Large intestine (tissue), 3 donors: ENCODE results near the gene PAX3. TPM values are rescaled to one million over a fixed set of nuclear protein-coding genes. Genes with fewer than 3 reads are reported as not detected.

Experiments used
- DNase-seq, 2 donors: peaks; one replicate each; pipeline versions ENCODE4 v3.0.0 to v3.0.0-alpha.2; 2013
- H3K27ac ChIP-seq: one replicate; pipeline ENCODE4 v1.5.1; 2013; ENCODE audit warnings: low read length
- H3K27me3 ChIP-seq: 2 replicates; pipeline ENCODE4 v1.6.1; 2013; ENCODE audit warnings: low read length; ENCODE audit not compliant: control insufficient read depth, insufficient read depth
- H3K36me3 ChIP-seq: 2 replicates; pipeline ENCODE4 v1.6.1; 2013; ENCODE audit warnings: low read length; ENCODE audit not compliant: control insufficient read depth, insufficient read depth
- H3K4me1 ChIP-seq: one replicate; pipeline ENCODE4 v1.6.1; 2013; ENCODE audit warnings: low read length; ENCODE audit not compliant: control insufficient read depth, insufficient read depth
- H3K4me3 ChIP-seq: one replicate; pipeline ENCODE4 v1.5.1; 2013; ENCODE audit warnings: low read length
- H3K9me3 ChIP-seq: one replicate; pipeline ENCODE4 v1.6.1; 2013; ENCODE audit warnings: mild to moderate bottlenecking, low read depth, low read length, moderate library complexity; ENCODE audit not compliant: control insufficient read depth
- WGBS: methylation state at CpG from one replicate; pipeline ENCODE4 v1.1.5; 2013; ENCODE audit warnings: low lambda C conversion rate; ENCODE audit not compliant: insufficient coverage; 5-methylcytosine and 5-hydroxymethylcytosine counted together
- polyA plus RNA-seq: library from polyadenylated mRNA; unstranded; fragments of 120-200 nt; gene quantifications from one replicate; pipeline ENCODE4 v1.2.1, GENCODE V29; 2013

The PAX3 gene
- polyA plus RNA-seq, 1 donor: 0.03 TPM

DNA sequence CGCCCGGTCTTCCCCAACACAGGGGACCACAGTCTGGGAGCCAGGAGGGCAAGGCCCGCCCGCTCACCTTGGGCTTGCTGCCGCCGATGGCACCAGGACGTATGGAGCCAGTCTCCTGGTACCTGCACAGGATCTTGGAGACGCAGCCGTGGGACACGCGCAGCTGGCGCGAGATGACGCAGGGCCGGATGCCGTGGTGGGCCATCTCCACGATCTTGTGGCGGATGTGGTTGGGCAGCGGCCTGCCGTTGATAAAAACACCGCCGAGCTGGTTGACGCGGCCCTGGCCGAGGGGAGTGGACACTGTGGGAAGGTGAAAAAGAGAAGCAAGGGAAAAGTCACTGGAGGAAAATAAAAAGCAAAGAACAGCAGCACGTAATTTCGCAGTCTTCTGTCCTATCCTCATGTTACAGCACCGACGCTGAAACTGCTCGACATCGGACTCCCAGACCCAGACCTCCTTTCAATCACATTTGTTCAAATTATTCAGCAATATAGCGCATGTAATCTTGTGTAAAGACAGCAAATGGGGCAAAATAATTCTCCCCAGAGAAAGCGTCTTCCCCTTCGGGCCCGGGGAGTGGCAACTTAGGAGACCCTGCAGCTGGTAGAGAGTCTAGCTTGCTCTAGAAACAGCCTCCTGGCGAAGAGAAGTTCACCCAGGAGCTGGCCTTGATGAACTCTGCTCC lies 1.7 kb downstream of the PAX3 start:
- Histone ChIP-seq H3K27me3 (peaks cover 99% of the 10 kb centered on the region), H3K36me3 (no peaks in the 10 kb centered on the region), H3K9me3 (peaks cover 16% of the 10 kb centered on the region), H3K4me1 (no peaks in the 10 kb centered on the region), H3K27ac (no peak overlapping the region), H3K4me3 (no peak overlapping the region)
- 6% methylated on average over 2 of the region's 36 CpGs for WGBS
- DNase-seq: no peak

DNA sequence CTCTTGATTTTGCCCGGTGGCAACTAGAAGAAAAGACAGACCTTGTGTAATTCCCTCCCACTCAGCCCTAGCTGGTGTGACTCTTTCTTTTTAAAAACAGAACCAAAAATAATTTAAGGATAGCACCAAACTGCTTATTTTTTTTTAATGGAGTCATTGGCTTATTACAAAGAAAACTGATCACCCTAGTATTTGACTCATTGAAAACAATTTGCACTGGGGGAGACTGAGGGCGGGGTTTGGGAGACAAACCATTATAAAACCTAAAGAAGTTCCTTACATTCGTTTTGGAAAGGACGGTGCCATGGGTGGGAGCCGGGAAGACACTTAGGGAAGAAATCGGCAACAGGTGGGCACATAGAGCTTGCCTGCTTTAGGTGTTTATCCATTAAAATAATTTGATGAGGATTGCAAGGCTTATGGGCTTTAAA lies 2.5 kb downstream of the PAX3 start:
- DNase-seq: no peak
- 0% methylated on average over 1 of the region's 6 CpGs for WGBS
- H3K4me1 ChIP-seq: no peaks in the 10 kb centered on the region
- no peak overlapping the region for H3K27ac ChIP-seq
- no peak overlapping the region for H3K4me3 ChIP-seq
- H3K36me3 ChIP-seq: no peaks in the 10 kb centered on the region
- peaks cover 16% of the 10 kb centered on the region for H3K9me3 ChIP-seq
- H3K27me3 ChIP-seq: peaks cover 99% of the 10 kb centered on the region

DNA sequence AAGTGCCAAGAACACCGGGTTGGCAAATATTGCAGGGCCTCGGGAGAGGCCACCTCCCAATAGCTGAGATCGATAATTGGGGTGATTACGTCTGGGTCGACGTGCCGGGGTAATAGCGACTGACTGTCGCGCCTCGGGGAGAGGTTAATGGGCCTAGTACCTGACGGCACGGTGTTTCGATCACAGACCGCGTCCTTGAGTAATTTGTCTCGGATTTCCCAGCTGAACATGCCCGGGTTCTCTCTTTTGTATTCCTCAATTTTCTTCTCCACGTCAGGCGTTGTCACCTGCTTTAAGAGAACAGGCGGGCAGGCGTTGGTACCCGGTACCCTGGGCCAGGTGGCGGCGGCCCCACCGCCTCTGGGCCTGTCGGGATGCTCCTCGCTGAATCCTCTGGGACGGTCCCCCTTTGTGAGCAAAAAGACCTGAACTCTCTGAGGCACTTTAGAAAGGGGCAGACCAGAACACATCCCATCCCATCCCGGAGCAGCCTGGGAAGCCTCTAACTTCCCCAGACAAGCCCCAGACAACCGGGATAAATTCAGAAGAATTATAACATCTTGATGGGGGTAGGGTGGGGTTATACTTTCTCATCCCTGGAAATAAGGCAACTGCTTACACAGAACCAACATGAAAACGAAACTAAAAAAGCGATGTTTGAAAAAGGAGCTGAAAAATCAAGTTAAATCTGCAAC lies 3.3 kb downstream of the PAX3 start:
- Histone ChIP-seq H3K36me3 (no peaks in the 10 kb centered on the region), H3K27me3 (peaks cover 99% of the 10 kb centered on the region), H3K27ac (no peak overlapping the region), H3K4me3 (no peak overlapping the region), H3K9me3 (peaks cover 16% of the 10 kb centered on the region), H3K4me1 (no peaks in the 10 kb centered on the region)
- DNase-seq: no peak
- 8% methylated on average over 2 of the region's 33 CpGs for WGBS

DNA sequence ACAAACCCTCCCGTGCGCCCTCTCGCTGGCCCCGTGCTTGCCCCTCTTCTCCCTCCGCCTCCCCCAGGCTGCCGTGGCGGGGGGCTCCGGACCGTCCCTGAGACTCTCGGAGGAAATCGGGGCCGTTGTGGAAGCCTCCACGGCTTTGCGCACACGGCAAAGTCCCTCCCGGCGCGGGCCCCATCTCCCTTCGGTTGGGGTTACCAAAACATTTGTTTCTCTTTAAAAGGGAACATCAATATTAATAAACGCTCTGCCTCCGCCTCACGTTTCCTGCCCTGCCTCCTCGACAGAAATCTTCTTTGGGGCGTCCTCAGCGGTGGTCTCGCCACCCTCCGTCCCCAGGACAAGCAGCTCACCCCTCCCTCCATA lies 3.8 kb downstream of the PAX3 start:
- H3K4me3 ChIP-seq: no peak overlapping the region
- DNase-seq: no peak
- H3K9me3 ChIP-seq: peaks cover 16% of the 10 kb centered on the region
- peaks cover 99% of the 10 kb centered on the region for H3K27me3 ChIP-seq
- H3K27ac ChIP-seq: no peak overlapping the region
- no CpG with 5 or more reads among the region's 27 CpGs for WGBS
- H3K4me1 ChIP-seq: no peaks in the 10 kb centered on the region
- H3K36me3 ChIP-seq: no peaks in the 10 kb centered on the region

DNA sequence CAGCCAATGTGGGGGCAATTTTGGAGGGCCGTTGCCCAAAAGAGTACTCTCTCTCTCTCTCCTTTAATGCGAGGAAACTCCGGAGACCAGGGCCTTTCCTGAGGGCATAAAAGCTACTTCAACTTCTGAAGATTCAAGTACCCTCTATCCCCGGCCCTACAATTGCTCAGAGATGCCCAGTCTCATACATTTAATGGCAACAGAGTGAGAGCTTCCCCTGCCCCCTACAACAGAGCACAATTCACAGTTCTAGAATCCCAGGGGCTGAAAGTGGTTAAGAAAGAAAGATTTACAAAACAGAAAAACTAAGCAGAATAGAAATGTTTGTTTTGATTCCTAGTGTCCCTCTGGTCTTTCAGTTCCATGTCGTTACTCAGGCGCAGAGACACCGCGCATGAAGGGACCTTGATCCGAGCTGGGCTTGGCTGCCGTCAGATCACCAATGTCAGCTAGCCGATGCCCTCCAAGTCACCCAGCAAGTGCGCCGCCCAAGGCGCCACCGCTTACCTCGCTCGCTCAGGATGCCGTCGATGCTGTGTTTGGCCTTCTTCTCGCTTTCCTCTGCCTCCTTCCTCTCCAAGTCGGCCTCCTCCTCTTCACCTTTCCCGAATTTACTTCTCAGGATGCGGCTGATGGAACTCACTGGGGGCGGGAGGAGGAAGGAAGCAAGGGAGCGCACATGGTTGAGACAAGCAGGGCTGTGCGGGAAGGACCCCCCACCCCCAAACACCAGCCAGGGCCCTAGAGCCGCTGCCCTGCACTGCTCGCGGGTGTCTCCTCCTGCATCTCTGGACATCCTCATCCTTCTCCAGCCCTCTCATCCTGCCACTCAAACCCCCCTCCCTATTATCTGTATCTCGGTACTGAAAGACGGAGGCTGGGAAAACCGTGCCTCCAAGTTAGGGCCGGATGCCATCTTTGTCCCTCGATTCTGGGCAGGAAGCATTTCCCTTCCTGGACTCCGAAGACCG lies 4.9 kb downstream of the PAX3 start:
- DNase-seq: no peak
- H3K36me3 ChIP-seq: no peaks in the 10 kb centered on the region
- no peaks in the 10 kb centered on the region for H3K4me1 ChIP-seq
- H3K9me3 ChIP-seq: peaks cover 14% of the 10 kb centered on the region
- H3K27me3 ChIP-seq: peaks cover 99% of the 10 kb centered on the region
- WGBS: no CpG with 5 or more reads among the region's 36 CpGs
- H3K27ac ChIP-seq: no peak overlapping the region
- no peak overlapping the region for H3K4me3 ChIP-seq

DNA sequence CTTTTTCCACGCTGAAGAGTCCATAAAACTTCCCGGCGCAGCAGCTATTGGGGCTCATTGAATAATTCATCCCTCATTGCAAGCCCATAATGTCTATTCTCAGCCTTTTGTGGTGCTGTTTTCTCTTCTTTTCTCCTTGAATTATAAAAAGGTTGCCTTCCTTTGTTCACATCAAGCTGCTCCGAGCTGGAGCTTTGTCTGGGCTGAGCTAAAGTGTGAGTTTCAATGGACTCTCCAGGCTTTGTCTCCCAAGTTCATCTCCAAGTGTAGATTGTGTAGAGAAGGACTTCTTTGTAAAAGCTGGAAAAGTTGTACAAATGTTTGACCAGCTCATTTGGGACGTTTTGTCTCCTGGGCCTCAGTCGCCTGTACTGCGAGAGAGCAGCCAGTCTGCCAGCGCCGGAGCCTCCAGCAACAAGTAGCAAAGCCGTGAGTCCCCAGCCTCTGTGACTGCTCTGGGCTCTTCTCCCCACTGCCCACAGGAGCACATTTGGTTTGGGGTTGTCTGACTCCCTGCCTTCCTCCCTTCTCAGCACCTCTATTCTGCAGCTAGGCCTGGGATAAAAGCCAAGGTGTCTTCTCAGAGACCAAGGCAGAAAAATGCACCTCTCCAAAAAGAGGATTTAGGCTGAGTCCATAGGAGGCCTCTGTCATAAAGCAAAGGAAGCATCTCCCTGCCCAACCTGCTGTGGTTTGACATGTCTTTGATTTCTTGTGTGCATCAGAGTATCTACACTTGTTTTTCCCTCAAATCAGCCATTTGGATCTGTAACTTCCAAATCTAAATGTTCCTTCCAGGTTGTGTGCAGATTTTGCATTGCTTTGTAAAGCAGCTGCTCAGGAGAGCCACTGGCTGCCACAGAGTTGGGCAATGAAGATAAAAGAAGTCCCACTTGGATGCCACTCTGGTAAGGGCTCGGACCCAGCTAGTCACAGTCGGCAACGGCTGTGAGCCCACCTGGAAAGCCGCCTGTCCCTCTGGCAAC lies 6.4 kb downstream of the PAX3 start:
- H3K9me3 ChIP-seq: peaks cover 5% of the 10 kb centered on the region
- no peaks in the 10 kb centered on the region for H3K36me3 ChIP-seq
- no peak overlapping the region for H3K27ac ChIP-seq
- H3K27me3 ChIP-seq: peaks cover 98% of the 10 kb centered on the region
- DNase-seq: no peak
- H3K4me3 ChIP-seq: no peak overlapping the region
- WGBS: no CpG with 5 or more reads among the region's 14 CpGs
- no peaks in the 10 kb centered on the region for H3K4me1 ChIP-seq

DNA sequence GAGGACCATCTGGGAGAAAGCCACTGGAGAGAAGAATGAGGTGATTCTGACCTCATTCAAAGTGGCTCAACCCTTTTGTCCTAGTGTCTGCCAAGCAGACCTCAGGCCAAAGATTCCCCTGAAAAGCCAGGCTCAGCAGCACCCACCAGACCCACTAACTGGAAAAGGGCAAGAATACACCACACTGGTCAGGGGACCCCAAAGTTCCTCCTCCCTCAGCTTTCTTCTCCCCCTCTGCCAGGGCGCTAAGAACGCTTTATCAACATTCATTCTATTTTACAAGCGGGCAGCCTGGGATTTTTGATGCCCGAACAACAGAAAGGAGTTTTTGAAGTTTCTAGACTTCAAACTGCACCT lies 7.3 kb downstream of the PAX3 start:
- Histone ChIP-seq H3K36me3 (no peaks in the 10 kb centered on the region), H3K4me3 (no peak overlapping the region), H3K9me3 (no peaks in the 10 kb centered on the region), H3K4me1 (no peaks in the 10 kb centered on the region), H3K27me3 (peaks cover 98% of the 10 kb centered on the region), H3K27ac (no peak overlapping the region)
- DNase-seq: no peak
- no CpG with 5 or more reads among the region's 4 CpGs for WGBS

DNA sequence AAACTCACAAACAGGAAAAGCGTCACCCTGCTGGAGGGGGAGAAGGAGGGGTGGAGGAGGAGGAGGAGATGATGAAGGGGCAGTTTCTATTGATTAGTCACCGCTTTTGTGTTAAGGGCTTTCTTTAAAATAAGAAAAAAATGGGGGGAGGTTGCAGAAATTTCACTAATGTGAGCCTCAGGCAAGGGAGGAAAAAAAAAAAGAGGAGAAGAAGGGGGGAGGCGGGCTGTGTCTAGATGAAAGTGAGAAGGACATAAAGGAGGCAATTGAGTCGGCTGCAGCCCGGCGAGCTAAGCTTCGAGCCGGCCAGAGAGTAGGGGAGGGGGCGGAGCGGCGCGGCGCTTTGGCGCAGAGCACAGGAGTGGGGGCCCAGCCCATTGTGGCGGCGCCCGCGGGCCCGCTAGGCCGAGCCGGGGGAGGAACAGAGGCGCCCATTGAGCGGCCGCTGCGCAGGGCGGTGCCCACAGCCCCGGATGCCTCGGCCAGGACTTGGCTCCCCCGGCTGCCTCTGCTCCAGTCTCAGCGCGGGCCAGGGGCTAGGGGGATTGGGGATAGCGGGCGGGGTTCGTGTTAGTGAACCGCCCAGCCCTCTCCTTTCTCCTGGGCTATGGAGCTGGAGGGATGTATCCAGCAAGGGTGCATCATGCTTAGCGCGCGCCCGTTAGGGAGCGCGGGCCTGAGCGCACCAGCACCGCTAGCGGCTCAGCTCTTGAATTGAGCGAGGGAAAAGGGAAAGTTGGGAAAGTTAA lies 7.9 kb downstream of the PAX3 start:
- Histone ChIP-seq H3K9me3 (no peaks in the 10 kb centered on the region), H3K27ac (no peak overlapping the region), H3K36me3 (no peaks in the 10 kb centered on the region), H3K27me3 (peaks cover 98% of the 10 kb centered on the region), H3K4me3 (no peak overlapping the region), H3K4me1 (no peaks in the 10 kb centered on the region)
- DNase-seq: no peak
- 0% methylated on average over 2 of the region's 45 CpGs for WGBS

DNA sequence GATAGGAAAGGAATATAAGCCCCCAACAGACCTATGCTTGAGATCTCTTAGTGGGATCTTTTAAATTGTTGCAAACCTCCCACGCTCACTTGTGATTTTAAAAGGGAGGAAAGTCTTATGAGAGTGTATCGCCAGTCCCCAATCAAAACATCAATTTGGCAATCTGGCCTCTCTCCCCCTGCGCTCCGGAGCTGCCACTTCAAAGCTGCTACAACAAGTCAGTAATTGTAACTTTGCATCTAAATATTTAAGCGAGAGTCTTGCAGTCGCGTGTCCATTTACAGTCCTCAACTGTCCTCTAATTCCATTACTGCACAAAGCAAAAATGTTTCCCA lies 8.4 kb downstream of the PAX3 start:
- no CpG with 5 or more reads among the region's 7 CpGs for WGBS
- no peak overlapping the region for H3K4me3 ChIP-seq
- no peak for DNase-seq
- no peak overlapping the region for H3K27ac ChIP-seq
- no peaks in the 10 kb centered on the region for H3K36me3 ChIP-seq
- peaks cover 95% of the 10 kb centered on the region for H3K27me3 ChIP-seq
- no peaks in the 10 kb centered on the region for H3K4me1 ChIP-seq
- H3K9me3 ChIP-seq: no peaks in the 10 kb centered on the region
